ENCODE results near the gene ZNF750.

Gene ZNF750

GRCh38 chr17:82794781-82795482 is 44.9 kb downstream of the ZNF750 start:
- DNase-seq (ENCODE audit: low read depth) = no peak
- no peak for TF ChIP-seq CTCF (IDR thresholded peaks at IDR 0.05; ENCODE audit: low read length, missing control alignments)
- H3K4me3 ChIP-seq (replicated peaks; ENCODE audit: low read depth, low read length) = no peak overlapping the region

GRCh38 chr17:82793974-82794630 is 45.7 kb downstream of the ZNF750 start:
- DNase-seq (ENCODE audit: low read depth) = no peak
- no peak overlapping the region for H3K4me3 ChIP-seq (replicated peaks; ENCODE audit: low read depth, low read length)
- TF ChIP-seq CTCF (IDR thresholded peaks at IDR 0.05; ENCODE audit: low read length, missing control alignments) = no peak

GRCh38 chr17:82791532-82791931 is 48.3 kb downstream of the ZNF750 start:
- H3K4me3 ChIP-seq (replicated peaks; ENCODE audit: low read depth, low read length) = no peak overlapping the region
- peak; percentile 94 for DNase-seq (ENCODE audit: low read depth)
- TF ChIP-seq CTCF (IDR thresholded peaks at IDR 0.05; ENCODE audit: low read length, missing control alignments) = no peak

- no peak overlapping the region for H3K4me3 ChIP-seq (replicated peaks; ENCODE audit: low read depth, low read length)
- no peak for TF ChIP-seq CTCF (IDR thresholded peaks at IDR 0.05; ENCODE audit: low read length, missing control alignments)
- DNase-seq (ENCODE audit: low read depth) = no peak
These were observed 49.4 kb downstream of the ZNF750 start for GRCh38 chr17:82790391-82790790.

- H3K4me3 ChIP-seq (replicated peaks; ENCODE audit: low read depth, low read length) = no peak overlapping the region
- TF ChIP-seq CTCF (IDR thresholded peaks at IDR 0.05; ENCODE audit: low read length, missing control alignments) = no peak
These were observed 50.0 kb downstream of the ZNF750 start for GRCh38 chr17:82789806-82790205.

GRCh38 chr17:82789051-82789592 is 50.7 kb downstream of the ZNF750 start:
- TF ChIP-seq CTCF (IDR thresholded peaks at IDR 0.05; ENCODE audit: low read length, missing control alignments) = no peak
- no peak overlapping the region for H3K4me3 ChIP-seq (replicated peaks; ENCODE audit: low read depth, low read length)
- no peak for DNase-seq (ENCODE audit: low read depth)

More at GRCh38 chr17:82789806-82790205, 50.0 kb downstream of the ZNF750 start:
- no peak for DNase-seq (ENCODE audit: low read depth)

Measured in fibroblast of pulmonary artery (primary cell).